Activated CD8-positive, alpha-beta memory T cell treated with anti-CD3 and anti-CD28 coated beads, Interleukin-2, amount 50 U/mL, for 24 hours (primary cell): ENCODE measurements around the gene OR13H1.
"Not testable (repeated sequence)": the region's sequence is repeated elsewhere in the genome, so short reads cannot be mapped to it uniquely, and the experiment has no call there.

ENCODE experiments used
- DNase-seq: peaks from one replicate; pipeline ENCODE4 v3.0.0-alpha.2; 2020; ENCODE audit errors: extremely low read depth

OR13H1 gene

GRCh38 chrX:131543774-131544173, at the start of gene OR13H1:
Gene OR13H1, plus strand, starts transcription at chrX:131544074. Its CDS starts 0 bp downstream, at chrX:131544074.
- no peak for DNase-seq

GRCh38 chrX:131501556-131501955, 42.3 kb upstream of the OR13H1 start:
- DNase-seq, result not testable (repeated sequence)

DNA sequence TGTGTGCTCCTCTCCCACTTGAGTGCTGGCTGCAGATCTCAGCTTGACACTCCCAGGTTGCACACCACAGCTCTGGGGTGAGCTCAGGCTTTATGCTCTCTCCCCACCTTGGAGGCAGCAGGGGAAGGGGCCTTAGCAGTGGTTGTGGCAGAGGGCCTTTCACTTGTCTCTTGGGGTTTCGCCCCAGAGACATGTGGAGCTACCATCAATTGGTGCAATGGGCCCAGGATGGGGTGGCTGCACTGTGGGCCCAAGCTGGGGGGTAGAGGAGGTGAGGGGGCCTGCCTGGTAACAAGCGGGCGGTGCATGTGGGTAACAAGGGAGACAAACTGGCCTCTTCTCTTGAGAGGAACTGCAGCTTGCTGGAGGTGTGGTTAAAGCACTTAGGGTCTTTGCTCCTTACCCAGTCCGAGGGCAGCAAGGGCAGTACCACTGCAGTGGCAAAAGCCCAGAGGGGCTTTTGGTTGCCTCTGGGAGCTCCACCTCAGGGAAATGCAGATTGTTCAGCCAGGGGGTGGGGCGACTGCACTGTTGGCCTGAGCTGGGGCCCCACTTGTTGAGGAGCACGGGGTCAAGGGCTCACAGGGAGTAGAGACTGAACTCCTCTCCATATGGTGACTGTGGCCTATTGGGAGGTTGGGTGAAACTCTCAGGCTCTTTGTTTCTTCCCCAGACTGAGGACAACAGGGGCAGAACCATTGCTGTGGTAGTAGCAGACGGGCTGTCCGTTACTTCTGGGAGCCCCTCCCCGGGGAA, 30.5 kb upstream of the OR13H1 start:
- DNase-seq, result no peak

DNA sequence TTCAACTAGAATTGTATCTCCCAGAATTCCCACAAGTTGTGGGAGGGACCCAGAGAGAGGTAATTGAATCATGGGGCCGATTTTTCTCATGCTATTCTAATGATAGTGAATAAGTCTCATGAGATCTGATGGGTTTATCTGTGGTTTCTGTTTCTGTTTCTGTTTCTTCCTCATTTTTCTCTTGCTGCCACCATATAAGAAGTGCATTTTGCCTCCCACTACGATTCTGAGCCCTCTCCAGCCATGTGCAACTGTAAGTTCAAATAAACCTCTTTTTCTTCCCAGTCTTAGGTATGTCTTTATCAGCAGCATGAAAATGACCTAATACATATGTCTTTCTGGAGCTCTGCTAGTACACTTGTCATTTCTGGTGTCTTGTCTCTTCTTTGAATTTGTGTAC, 22.1 kb upstream of the OR13H1 start:
- DNase-seq, result no peak

DNA sequence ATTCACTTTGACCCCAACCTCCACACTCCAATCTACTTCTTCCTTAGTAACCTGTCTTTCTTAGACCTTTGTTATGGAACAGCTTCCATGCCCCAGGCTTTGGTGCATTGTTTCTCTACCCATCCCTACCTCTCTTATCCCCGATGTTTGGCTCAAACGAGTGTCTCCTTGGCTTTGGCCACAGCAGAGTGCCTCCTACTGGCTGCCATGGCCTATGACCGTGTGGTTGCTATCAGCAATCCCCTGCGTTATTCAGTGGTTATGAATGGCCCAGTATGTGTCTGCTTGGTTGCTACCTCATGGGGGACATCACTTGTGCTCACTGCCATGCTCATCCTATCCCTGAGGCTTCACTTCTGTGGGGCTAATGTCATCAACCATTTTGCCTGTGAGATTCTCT, 344 bp downstream of the OR13H1 start:
- no peak for DNase-seq

DNA sequence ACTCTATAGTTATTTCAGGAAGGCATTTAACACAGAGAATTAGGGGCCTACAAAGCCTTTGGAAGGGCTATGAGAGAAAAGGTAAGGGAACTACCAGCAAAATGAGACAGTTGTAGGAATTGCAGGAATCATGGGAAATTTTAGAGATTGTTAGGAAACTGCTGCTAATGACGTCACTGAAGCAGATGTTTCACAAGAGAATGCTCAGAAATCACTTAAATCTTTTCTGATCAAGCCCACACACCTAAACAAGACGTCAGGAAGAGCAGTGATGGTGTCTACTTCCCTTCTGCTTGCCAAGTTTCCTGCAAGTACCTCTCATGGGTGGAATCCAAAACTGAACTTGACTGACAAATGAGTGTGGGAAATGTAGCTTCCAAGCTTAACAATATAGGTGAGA, 5.1 kb downstream of the OR13H1 start:
- DNase-seq, result no peak

DNA sequence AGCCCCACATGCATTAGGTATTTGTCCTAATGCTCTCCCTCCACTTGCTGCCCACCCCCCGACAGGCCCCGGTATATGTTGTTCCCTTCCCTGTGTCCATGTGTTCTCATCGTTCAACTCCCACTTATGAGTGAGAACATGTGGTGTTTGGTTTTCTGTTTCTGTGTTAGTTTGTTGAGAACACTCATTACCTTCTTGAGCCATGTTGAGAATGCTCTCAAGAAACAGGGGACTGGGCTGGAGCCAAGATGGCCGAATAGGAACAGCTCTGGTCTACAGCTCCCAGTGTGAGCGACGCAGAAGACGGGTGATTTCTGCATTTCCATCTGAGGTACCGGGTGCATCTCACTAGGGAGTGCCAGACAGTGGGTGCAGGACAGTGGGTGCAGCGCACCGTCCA, 8.6 kb downstream of the OR13H1 start:
- not testable (repeated sequence) for DNase-seq

DNA sequence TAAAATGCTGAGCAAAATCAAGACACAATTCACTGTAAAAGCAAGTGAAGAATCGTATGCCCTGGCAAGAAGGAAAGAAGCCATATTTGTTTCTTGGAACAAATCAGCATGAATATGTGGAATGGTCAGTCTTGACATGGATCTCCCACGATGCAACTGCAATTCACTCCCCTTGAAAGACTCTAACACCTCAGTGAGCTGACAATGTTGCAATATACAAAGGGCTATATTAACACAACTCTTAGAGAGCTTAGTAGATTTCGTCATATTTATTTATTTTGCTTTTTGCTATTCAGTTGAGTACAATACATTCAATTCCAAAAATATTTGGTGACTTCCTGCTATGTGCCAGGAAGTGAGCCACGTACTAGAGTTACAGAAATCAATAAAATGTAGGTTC, 14.7 kb downstream of the OR13H1 start:
- no peak for DNase-seq

DNA sequence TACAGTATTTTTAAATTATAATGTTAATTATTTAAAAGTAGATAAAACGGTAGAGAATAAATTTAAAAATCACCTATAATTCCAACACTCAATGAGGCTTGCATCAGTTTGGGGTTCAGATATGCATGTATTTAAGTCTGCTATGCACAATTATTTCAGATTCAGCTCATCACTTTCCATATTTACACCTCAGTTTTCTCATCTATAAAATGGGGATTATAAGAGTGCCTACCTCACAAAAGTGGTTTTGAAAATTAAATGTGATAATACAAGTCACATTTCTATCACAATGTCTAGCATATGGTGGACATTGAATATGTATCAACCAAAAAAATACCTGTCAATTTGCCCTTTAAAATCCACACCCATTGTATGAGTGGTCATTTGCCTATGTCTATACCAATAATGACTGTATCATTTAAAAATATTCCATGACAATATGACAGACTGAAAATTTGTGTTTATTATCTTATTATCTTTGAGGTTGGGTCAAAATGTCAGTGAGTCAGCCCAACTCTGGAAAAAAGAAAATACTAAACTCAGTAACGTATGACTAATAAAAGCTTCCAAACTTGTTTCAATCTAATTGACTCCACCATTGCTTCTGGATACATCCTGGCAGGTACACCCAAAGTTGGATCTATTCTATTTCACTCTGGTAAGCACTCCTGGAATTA, 20.8 kb downstream of the OR13H1 start:
- no peak for DNase-seq

DNA sequence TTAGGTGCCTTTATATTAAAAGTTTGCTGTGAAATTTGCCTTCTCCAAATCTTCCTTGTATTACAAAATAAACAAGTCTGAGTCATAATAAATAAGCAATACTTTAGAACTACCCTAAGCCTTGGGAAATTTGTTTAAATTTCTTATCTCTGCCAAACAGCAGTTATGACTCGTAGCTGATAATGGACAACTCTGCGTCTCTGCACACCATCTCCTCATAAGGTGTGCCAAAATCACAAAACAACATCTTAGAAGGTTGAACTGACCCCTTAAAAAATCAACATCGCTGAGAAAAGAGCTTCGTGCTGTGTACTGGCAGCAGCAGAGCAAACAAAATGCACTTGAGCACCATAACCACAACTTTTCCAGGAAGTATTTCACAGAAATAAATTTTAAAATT, 22.0 kb downstream of the OR13H1 start:
- no peak for DNase-seq

GRCh38 chrX:131571348-131571747, 27.5 kb downstream of the OR13H1 start:
- DNase-seq, result no peak

- no peak for DNase-seq
These were observed 28.6 kb downstream of the OR13H1 start for GRCh38 chrX:131572372-131573014.

DNA sequence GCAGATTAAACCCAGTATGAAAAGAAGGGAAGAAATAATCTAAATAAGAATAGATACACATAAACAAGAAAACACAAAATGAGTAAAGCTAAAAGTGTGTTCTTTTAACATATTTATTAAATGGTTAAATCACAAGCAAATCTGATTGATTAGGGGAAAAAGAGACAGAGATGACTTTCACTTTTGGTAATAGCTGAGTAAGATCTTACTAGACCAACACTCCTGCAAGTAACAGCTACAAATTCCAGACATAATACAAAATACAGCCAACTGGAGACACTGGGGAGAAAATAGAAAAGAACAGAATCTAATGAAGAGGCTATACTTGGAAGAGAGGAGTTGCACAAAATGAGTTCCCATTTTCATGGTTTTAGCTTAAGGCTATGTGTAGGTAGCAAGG, 33.5 kb downstream of the OR13H1 start:
- no peak for DNase-seq

- DNase-seq, result no peak
These were observed 34.3 kb downstream of the OR13H1 start for GRCh38 chrX:131577999-131578734.

GRCh38 chrX:131578735-131579367, 35.0 kb downstream of the OR13H1 start:
- not testable (repeated sequence) for DNase-seq

- DNase-seq, result no peak
These were observed 45.1 kb downstream of the OR13H1 start for GRCh38 chrX:131588995-131589394.
